Fibroblast of lung (primary cell): ENCODE measurements around the gene IL2RA. TPM values are rescaled to one million over a fixed set of nuclear protein-coding genes. Genes with fewer than 3 reads are reported as not detected.

Experiments
- DNase-seq, 2 donors: peaks; one replicate each; pipeline versions ENCODE4 v3.0.0 to v3.0.0-alpha.2; 2010; ENCODE audit warnings: low read depth in 2 of 2
- H2AFZ ChIP-seq: 2 replicates; pipeline ENCODE4 v1.5.1; 2012; ENCODE audit warnings: low read length, control low read depth, inconsistent platforms
- H3K27ac ChIP-seq: 2 replicates; pipeline ENCODE4 v1.5.1; 2011; ENCODE audit warnings: low read length, control low read depth; ENCODE audit not compliant: insufficient read depth
- H3K27me3 ChIP-seq: 2 replicates; pipeline ENCODE4 v1.5.1; 2011; ENCODE audit warnings: mild to moderate bottlenecking, low read length; ENCODE audit not compliant: control insufficient read depth, insufficient read depth
- H3K36me3 ChIP-seq: 2 replicates; pipeline ENCODE4 v1.5.1; 2011; ENCODE audit warnings: low read length; ENCODE audit not compliant: control insufficient read depth, insufficient read depth
- H3K4me1 ChIP-seq: 2 replicates; pipeline ENCODE4 v1.5.1; 2011; ENCODE audit warnings: low read length; ENCODE audit not compliant: control insufficient read depth, insufficient read depth; ENCODE audit errors: extremely low read depth
- H3K4me2 ChIP-seq: 2 replicates; pipeline ENCODE4 v1.5.1; 2011; ENCODE audit warnings: low read length, control low read depth; ENCODE audit not compliant: insufficient read depth; ENCODE audit errors: extremely low read depth
- H3K4me3 ChIP-seq, 4 experiments: fragments of 200-600 bp in 1 of 4; sonication (generic) in 1 of 4; replicated peaks in 1 of 4; 2 replicates each; pipeline ENCODE4 v1.5.1; 2011 to 2016; ENCODE audit warnings: low read length in 4 of 4, low read depth in 3 of 4, mild to moderate bottlenecking in 3 of 4, control low read depth in 2 of 4, inconsistent platforms in 1 of 4, mixed read lengths in 1 of 4; ENCODE audit not compliant: insufficient read depth in 1 of 4; ENCODE audit errors: control extremely low read depth in 1 of 4
- H3K79me2 ChIP-seq: 2 replicates; pipeline ENCODE4 v1.5.1; 2012; ENCODE audit warnings: mild to moderate bottlenecking, low read length, inconsistent platforms; ENCODE audit not compliant: control insufficient read depth, insufficient read depth
- H3K9ac ChIP-seq: 2 replicates; pipeline ENCODE4 v1.5.1; 2011; ENCODE audit warnings: mild to moderate bottlenecking, low read length, control low read depth; ENCODE audit not compliant: insufficient read depth
- H3K9me3 ChIP-seq: 2 replicates; pipeline ENCODE4 v1.5.1; 2012; ENCODE audit warnings: low read depth, low read length; ENCODE audit not compliant: control insufficient read depth, insufficient read depth
- H4K20me1 ChIP-seq: 2 replicates; pipeline ENCODE4 v1.5.1; 2011; ENCODE audit warnings: low read length; ENCODE audit not compliant: control insufficient read depth, insufficient read depth; ENCODE audit errors: extremely low read depth
- CTCF ChIP-seq, 2 donors: IDR thresholded peaks in 1 of 2; conservative IDR thresholded peaks in 1 of 2; 1 replicate in 1 of 2; 2 replicates in 1 of 2; pipeline ENCODE4 v1.5.1; 2011 to 2012; ENCODE audit warnings: low read length in 2 of 2, control low read depth in 1 of 2, inconsistent platforms in 1 of 2, low read depth in 1 of 2, mild to moderate bottlenecking in 1 of 2
- EZH2 ChIP-seq: IDR thresholded peaks from 2 replicates; pipeline ENCODE4 v1.5.1; 2012; ENCODE audit warnings: low read length, control low read depth, mild to moderate bottlenecking; ENCODE audit errors: missing control alignments
- polyA plus RNA-seq, 2 donors: library from polyadenylated mRNA; depleted of rRNA in 1 of 2; stranded (reverse) in 1 of 2; unstranded in 1 of 2; fragments of >200 nt; gene quantifications; 2 replicates each; pipeline ENCODE4 v1.2.1, GENCODE V29; 2011 to 2012; ENCODE audit warnings: missing spikeins in 1 of 2
- total RNA-seq: library from RNA; depleted of rRNA; stranded (reverse); fragments of >200 nt; gene quantifications from 2 replicates; pipeline ENCODE4 v1.2.1, GENCODE V29; 2014

Gene IL2RA
- total and polyA plus RNA-seq, 2 donors (not counting 1 experiment from before 2014, with no cell fraction given) = not detected

GRCh38 chr10:6061056-6061455, 1.1 kb downstream of the IL2RA start:
- Histone ChIP-seq H3K4me3 (no peak overlapping the region), H3K4me2 (no peak overlapping the region), H3K4me1 (no peaks in the 10 kb centered on the region), H3K36me3 (no peaks in the 10 kb centered on the region), H3K27ac (no peak overlapping the region), H3K9ac (no peak overlapping the region), H4K20me1 (no peaks in the 10 kb centered on the region), H3K27me3 (peaks cover 2% of the 10 kb centered on the region), H2AFZ (no peak overlapping the region), H3K79me2 (no peaks in the 10 kb centered on the region), H3K9me3 (no peaks in the 10 kb centered on the region)
- TF ChIP-seq EZH2 (no peak), CTCF (conservative IDR thresholded peaks at IDR 0.05 in 1 of 2, IDR thresholded peaks at IDR 0.05 in 1 of 2; ENCODE audit: low read depth in 1 of 2, low read length in 2 of 2) (no peak)
- no peak for DNase-seq

GRCh38 chr10:6059506-6059905, 2.7 kb downstream of the IL2RA start:
- Histone ChIP-seq H3K27ac (no peak overlapping the region), H3K4me3 (no peak overlapping the region), H3K36me3 (no peaks in the 10 kb centered on the region), H3K4me1 (no peaks in the 10 kb centered on the region), H2AFZ (no peak overlapping the region), H3K79me2 (no peaks in the 10 kb centered on the region), H3K27me3 (peaks cover 2% of the 10 kb centered on the region), H3K9me3 (no peaks in the 10 kb centered on the region), H4K20me1 (no peaks in the 10 kb centered on the region), H3K9ac (no peak overlapping the region), H3K4me2 (no peak overlapping the region)
- TF ChIP-seq CTCF (conservative IDR thresholded peaks at IDR 0.05 in 1 of 2, IDR thresholded peaks at IDR 0.05 in 1 of 2; ENCODE audit: low read depth in 1 of 2, low read length in 2 of 2) = no peak
- TF ChIP-seq EZH2 = no peak
- DNase-seq = no peak

GRCh38 chr10:6058682-6059475, 3.3 kb downstream of the IL2RA start:
- H4K20me1 ChIP-seq = no peaks in the 10 kb centered on the region

More at GRCh38 chr10:6058682-6059475, 3.3 kb downstream of the IL2RA start:
- H3K9ac ChIP-seq = no peak overlapping the region
- no peak for DNase-seq
- no peaks in the 10 kb centered on the region for H3K79me2 ChIP-seq
- no peak overlapping the region for H3K4me2 ChIP-seq
- H3K9me3 ChIP-seq = no peaks in the 10 kb centered on the region
- H3K27me3 ChIP-seq = peaks cover 2% of the 10 kb centered on the region
- H3K4me1 ChIP-seq = no peaks in the 10 kb centered on the region
- no peak for TF ChIP-seq EZH2
- H3K27ac ChIP-seq = no peak overlapping the region
- no peaks in the 10 kb centered on the region for H3K36me3 ChIP-seq
- H3K4me3 ChIP-seq = no peak overlapping the region
- H2AFZ ChIP-seq = no peak overlapping the region
